Activated CD8-positive, alpha-beta memory T cell treated with anti-CD3 and anti-CD28 coated beads for 36 hours (primary cell): ENCODE measurements around the gene ATP6V1G1. TPM values are rescaled to one million over a fixed set of nuclear protein-coding genes. Genes with fewer than 3 reads are reported as not detected.
"Not testable (repeated sequence)": the region's sequence is repeated elsewhere in the genome, so short reads cannot be mapped to it uniquely, and the experiment has no call there.

Experiments used
- CTCF ChIA-PET: fragments of 350-600 bp; sonication (Branson Sonifier 250); formaldehyde crosslinking; loops from one replicate; lab custom pipeline; 2021; ENCODE audit warnings: antibody characterized with exemption; lab: Charles Lee
- POLR2A ChIA-PET: fragments of 350-600 bp; sonication (Branson Sonifier 250); formaldehyde crosslinking; loops from one replicate; lab custom pipeline; 2021; ENCODE audit warnings: antibody characterized with exemption; lab: Charles Lee
- total RNA-seq, 2 experiments: library from RNA; stranded (reverse); gene quantifications; one replicate each; pipeline ENCODE4 v1.2.3, GENCODE V29; 2021

ATP6V1G1 gene
- total RNA-seq, 2 experiments from 2014 or later: 39.6 to 41.8 TPM

GRCh38 chr9:114574438-114574837, 13.1 kb upstream of the ATP6V1G1 start:
- CTCF ChIA-PET: interaction anchor here (0.6 kb wide), 1 partner anchor 66 kb away, joined by 3 read pairs; no protein-coding TSS in a partner anchor
- POLR2A ChIA-PET: no interaction called here

GRCh38 chr9:114576779-114577178, 10.8 kb upstream of the ATP6V1G1 start:
- POLR2A ChIA-PET: not testable (repeated sequence)

GRCh38 chr9:114578134-114578533, 9.4 kb upstream of the ATP6V1G1 start:
- CTCF ChIA-PET: interaction anchor here (1.3 kb wide), 1 partner anchor 75 kb away, joined by 3 read pairs; no protein-coding TSS in a partner anchor
- POLR2A ChIA-PET: not testable (repeated sequence)

More at GRCh38 chr9:114576779-114577178, 10.8 kb upstream of the ATP6V1G1 start:
- CTCF ChIA-PET: interaction anchor here (1.3 kb wide), 1 partner anchor 77 kb away, joined by 3 read pairs; no protein-coding TSS in a partner anchor

GRCh38 chr9:114580609-114581193, 6.9 kb upstream of the ATP6V1G1 start:
- ChIA-PET CTCF (interaction anchor here (1.6 kb wide), 1 partner anchor 11 kb away, joined by 3 read pairs; no protein-coding TSS in a partner anchor), POLR2A (no interaction called here)

GRCh38 chr9:114583371-114584155, 4.0 kb upstream of the ATP6V1G1 start:
- POLR2A ChIA-PET: interaction anchor here (0.7 kb wide), 1 partner anchor 333 kb away, joined by 4 read pairs; no protein-coding TSS in a partner anchor
- CTCF ChIA-PET: interaction anchor here (0.6 to 0.9 kb wide), 2 partner anchors 40 to 431 kb away, joined by 3 to 4 read pairs; no protein-coding TSS in a partner anchor

- ChIA-PET POLR2A (interaction anchor here (0.5 to 1.6 kb wide), 7 partner anchors 23 to 330 kb away, joined by 3 to 16 read pairs (median 3); partner anchors contain the start of gene TMEM268), CTCF (interaction anchor here (1.2 to 1.6 kb wide), 5 partner anchors 65 to 249 kb away, joined by 3 to 9 read pairs (median 4); partner anchors contain the start of gene WHRN)
Observed at GRCh38 chr9:114588210-114588609, 641 bp downstream of the ATP6V1G1 start.

GRCh38 chr9:114588651-114589526, 1.3 kb downstream of the ATP6V1G1 start:
- POLR2A ChIA-PET: interaction anchor here (0.6 to 1.6 kb wide), 5 partner anchors 23 to 191 kb away, joined by 3 to 16 read pairs (median 3); partner anchors contain the start of gene TMEM268
- CTCF ChIA-PET: interaction anchor here (1.2 to 1.6 kb wide), 3 partner anchors 65 to 250 kb away, joined by 3 to 9 read pairs (median 6); no protein-coding TSS in a partner anchor

GRCh38 chr9:114590328-114590727, 2.8 kb downstream of the ATP6V1G1 start:
- POLR2A ChIA-PET: no interaction called here
- CTCF ChIA-PET: interaction anchor here (0.7 kb wide), 1 partner anchor 63 kb away, joined by 4 read pairs; no protein-coding TSS in a partner anchor

- CTCF ChIA-PET: interaction anchor here (1.6 to 2.0 kb wide), 3 partner anchors 19 to 108 kb away, joined by 4 to 5 read pairs (median 4); no protein-coding TSS in a partner anchor
Observed at GRCh38 chr9:114591291-114591787, 3.8 kb downstream of the ATP6V1G1 start.

GRCh38 chr9:114591849-114592248, 4.3 kb downstream of the ATP6V1G1 start:
- CTCF ChIA-PET: interaction anchor here (0.9 to 2.0 kb wide), 8 partner anchors 11 to 252 kb away, joined by 3 to 5 read pairs (median 4); no protein-coding TSS in a partner anchor
- POLR2A ChIA-PET: interaction anchor here (1.1 to 2.1 kb wide), 2 partner anchors 12 to 19 kb away, joined by 6 to 15 read pairs; partner anchors contain the start of gene TMEM268

More at GRCh38 chr9:114591291-114591787, 3.8 kb downstream of the ATP6V1G1 start:
- POLR2A ChIA-PET: interaction anchor here (2.1 kb wide), 1 partner anchor 20 kb away, joined by 15 read pairs; the partner anchor contains the start of gene TMEM268

GRCh38 chr9:114592356-114592755, 4.8 kb downstream of the ATP6V1G1 start:
- ChIA-PET POLR2A (interaction anchor here (1.1 to 2.1 kb wide), 2 partner anchors 11 to 19 kb away, joined by 6 to 15 read pairs; partner anchors contain the start of gene TMEM268), CTCF (interaction anchor here (0.9 to 2.0 kb wide), 10 partner anchors 11 to 253 kb away, joined by 3 to 6 read pairs (median 4); no protein-coding TSS in a partner anchor)

GRCh38 chr9:114594136-114594535, 6.6 kb downstream of the ATP6V1G1 start:
- CTCF ChIA-PET: interaction anchor here (0.7 to 2.0 kb wide), 3 partner anchors 11 to 334 kb away, joined by 3 to 4 read pairs (median 3); no protein-coding TSS in a partner anchor
- POLR2A ChIA-PET: interaction anchor here (0.7 kb wide), 1 partner anchor 62 kb away, joined by 3 read pairs; no protein-coding TSS in a partner anchor

- CTCF ChIA-PET: not testable (repeated sequence)
- POLR2A ChIA-PET: interaction anchor here (0.5 kb wide), 1 partner anchor 8 kb away, joined by 3 read pairs; no protein-coding TSS in a partner anchor
Observed at GRCh38 chr9:114600502-114601248, 13.1 kb downstream of the ATP6V1G1 start.

- POLR2A ChIA-PET, CTCF ChIA-PET: not testable (repeated sequence)
Observed at GRCh38 chr9:114601787-114602186, 14.2 kb downstream of the ATP6V1G1 start.

GRCh38 chr9:114602620-114603019, 15.1 kb downstream of the ATP6V1G1 start:
- POLR2A ChIA-PET: no interaction called here

GRCh38 chr9:114603248-114603647, 15.7 kb downstream of the ATP6V1G1 start:
- ChIA-PET POLR2A (interaction anchor here (1.8 kb wide), 1 partner anchor 11 kb away, joined by 6 read pairs; no protein-coding TSS in a partner anchor), CTCF (interaction anchor here (0.9 kb wide), 1 partner anchor 11 kb away, joined by 4 read pairs; no protein-coding TSS in a partner anchor)

More at GRCh38 chr9:114602620-114603019, 15.1 kb downstream of the ATP6V1G1 start:
- CTCF ChIA-PET: no interaction called here
